ENCODE measurements around the gene ZNF689. TPM values are rescaled to one million over a fixed set of nuclear protein-coding genes. Genes with fewer than 3 reads are reported as not detected.

The ZNF689 gene
- total and polyA plus RNA-seq, 2 of the 13 experiments (the other 11 are each of a cell fraction or from before 2014, with no cell fraction given), result 9.7 to 19.5 TPM

- peak; percentile 39 for TF ChIP-seq UBTF (CRISPR knock-in tag; IDR thresholded peaks at IDR 0.05)
- 0 out of 2 replicates have a peak, but pooled peaks have one; percentile 23 for TF ChIP-seq FOXO1 (CRISPR knock-in tag; IDR thresholded peaks at IDR 0.05)
- peak; percentile 32 for TF ChIP-seq ZEB1 (IDR thresholded peaks at IDR 0.05; ENCODE audit: insufficient replicate concordance, low read depth)
- TF ChIP-seq ZKSCAN8 (CRISPR knock-in tag; IDR thresholded peaks at IDR 0.05; ENCODE audit: borderline replicate concordance), result 0 out of 2 replicates have a peak, but pooled peaks have one; percentile 14
- TF ChIP-seq ZBTB46 (CRISPR knock-in tag; IDR thresholded peaks at IDR 0.05; ENCODE audit: borderline replicate concordance), result no peak
- peak; percentile 77; the same call in 1 of the 2 replicates for TF ChIP-seq ZFP82 (CRISPR knock-in tag; IDR thresholded peaks at IDR 0.05; ENCODE audit: borderline replicate concordance)
- TF ChIP-seq KLF16 (CRISPR knock-in tag; IDR thresholded peaks at IDR 0.05), result 0 out of 4 replicates have a peak, but pooled peaks of 1 of the 2 experiments have one; percentile 20
- TF ChIP-seq SALL1 (CRISPR knock-in tag; IDR thresholded peaks at IDR 0.05), result peak; percentile 59; the same call in 1 of the 2 replicates
- 0 out of 2 replicates have a peak, but pooled peaks have one; percentile 24 for TF ChIP-seq NFKB2 (CRISPR knock-in tag; IDR thresholded peaks at IDR 0.05; ENCODE audit: borderline replicate concordance)
- TF ChIP-seq ARID2 (CRISPR knock-in tag; IDR thresholded peaks at IDR 0.05; ENCODE audit: borderline replicate concordance), result peak; percentile 66; the same call in 1 of the 2 replicates
- TF ChIP-seq ZNF605 (CRISPR knock-in tag; IDR thresholded peaks at IDR 0.05), result peak; percentile 68
- TF ChIP-seq RBM22 (optimal IDR thresholded peaks at IDR 0.05; ENCODE audit: low read length), result no peak
- TF ChIP-seq TAF1 (CRISPR knock-in tag; IDR thresholded peaks at IDR 0.05), result peak; percentile 49; the same call in 1 of the 2 replicates
- TF ChIP-seq SMAD9 (CRISPR knock-in tag; IDR thresholded peaks at IDR 0.05), result no peak
- peak; percentile 48 for TF ChIP-seq HOXA3 (CRISPR knock-in tag; IDR thresholded peaks at IDR 0.05)
- TF ChIP-seq ZNF563 (CRISPR knock-in tag; IDR thresholded peaks at IDR 0.05), result peak; percentile 61
- peak; percentile 50 for TF ChIP-seq DBP (CRISPR knock-in tag; IDR thresholded peaks at IDR 0.05; ENCODE audit: not compliant biosample characterization)
- no peak for TF ChIP-seq AFF4 (CRISPR knock-in tag; IDR thresholded peaks at IDR 0.05)
Observed at GRCh38 chr16:30651124-30652004, 41.2 kb upstream of the ZNF689 start (continued).

All from HepG2 (cell line).